ENCODE measurements around the gene BEGAIN. TPM values are rescaled to one million over a fixed set of nuclear protein-coding genes. Genes with fewer than 3 reads are reported as not detected.

The BEGAIN gene
- polyA plus RNA-seq, 2 of the 4 experiments (the other 2 are of a cell fraction), result 1.4 to 3.7 TPM

DNA sequence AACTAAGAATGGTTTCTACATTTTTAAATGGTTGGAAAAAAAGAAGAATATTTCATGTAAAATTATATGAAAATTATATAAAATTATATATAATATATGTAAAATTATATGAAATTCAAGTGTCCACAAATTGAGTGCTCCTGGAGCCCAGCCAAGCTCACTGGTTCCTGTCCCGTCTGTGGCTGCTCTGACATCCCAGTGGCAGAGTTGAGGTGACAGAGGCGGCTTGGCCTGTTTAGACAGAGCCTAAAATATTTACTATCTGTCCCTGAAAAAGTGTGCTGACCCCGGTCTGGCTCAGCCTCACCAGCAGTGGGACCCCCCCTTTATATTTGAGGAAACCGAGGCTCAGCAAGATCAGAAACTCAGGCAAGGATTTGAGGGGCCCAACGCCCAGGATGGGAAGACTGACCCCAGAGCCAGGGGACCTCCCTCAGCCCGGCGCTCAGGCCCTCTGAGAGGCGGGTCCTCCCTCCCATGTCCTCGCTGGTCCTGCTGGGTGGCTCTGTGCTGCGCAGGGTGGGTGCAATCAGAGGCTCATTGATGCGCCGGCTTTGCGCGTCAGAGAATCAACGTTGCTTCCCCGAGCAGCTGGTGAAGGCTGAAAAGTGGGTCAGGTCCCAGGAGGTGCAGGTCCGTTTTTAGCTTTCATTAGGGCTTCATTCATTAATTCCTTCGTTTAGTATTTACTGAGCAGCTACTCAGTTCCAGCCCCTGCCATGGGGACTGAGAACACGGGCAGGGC lies 21.5 kb upstream of the BEGAIN start:
- CTCF ChIA-PET, result no interaction called here
- 63% methylated on average over 18 of the region's 19 CpGs for WGBS (ENCODE audit: missing lambda C conversion rate)

DNA sequence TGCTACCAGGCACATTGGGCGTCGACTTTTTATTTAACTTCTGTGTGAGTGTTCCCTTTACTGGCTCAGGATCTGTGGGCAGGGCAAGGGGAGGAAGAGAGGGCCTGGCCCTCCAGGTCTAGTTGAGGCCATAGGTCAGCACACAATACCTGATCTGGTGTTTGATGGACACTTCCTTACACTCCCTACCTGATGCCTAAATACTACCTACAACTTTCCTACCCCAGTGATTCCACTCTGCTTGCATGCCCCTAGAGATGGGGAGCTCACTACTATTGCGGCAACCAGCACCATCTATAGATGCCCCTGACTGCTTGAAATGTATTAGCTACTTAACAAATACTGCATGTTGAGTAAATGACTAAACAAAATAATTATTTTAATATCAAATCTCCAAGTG lies 20.8 kb upstream of the BEGAIN start:
- POLR2A ChIA-PET, result no interaction called here
- WGBS (ENCODE audit: missing lambda C conversion rate), result 48% methylated on average over 3 of the region's 3 CpGs
- ATAC-seq, result no peak

More for the DNA sequence above, 21.5 kb upstream of the BEGAIN start:
- Histone ChIP-seq H3K27ac (no peak overlapping the region), H3K4me2 (no peak overlapping the region), H3K4me3 (no peak overlapping the region), H3K4me1 (no peaks in the 10 kb centered on the region), H3K9me3 (no peaks in the 10 kb centered on the region)
- DNase-seq (ENCODE audit: low read depth in 1 of 2, low spot score in 1 of 2) (no peak), ATAC-seq (no peak), FAIRE-seq (no peak)
- POLR2A ChIA-PET, result no interaction called here
- no peak for TF ChIP-seq EP300 (IDR thresholded peaks at IDR 0.05)
- no peak for TF ChIP-seq NPAS2 (CRISPR knock-in tag; IDR thresholded peaks at IDR 0.05; ENCODE audit: borderline replicate concordance)
- no peak for TF ChIP-seq ESRRA (IDR thresholded peaks at IDR 0.05; ENCODE audit: borderline replicate concordance, low read length)

More for the DNA sequence above, 20.8 kb upstream of the BEGAIN start:
- Histone ChIP-seq H3K9me3 (no peaks in the 10 kb centered on the region), H3K4me1 (no peaks in the 10 kb centered on the region), H3K27ac (no peak overlapping the region), H3K4me3 (no peak overlapping the region), H3K4me2 (no peak overlapping the region)
- FAIRE-seq, result no peak
- DNase-seq (ENCODE audit: low read depth in 1 of 2, low spot score in 1 of 2), result no peak
- TF ChIP-seq MAZ (IDR thresholded peaks at IDR 0.05; ENCODE audit: borderline replicate concordance, low read depth, low read length) (no peak), EHF (CRISPR knock-in tag; IDR thresholded peaks at IDR 0.05) (no peak), JUN (IDR thresholded peaks at IDR 0.05) (no peak), CBX8 (IDR thresholded peaks at IDR 0.05) (no peak), NR3C1 (IDR thresholded peaks at IDR 0.05) (no peak), RFX5 (IDR thresholded peaks at IDR 0.05) (no peak), KDM5A (IDR thresholded peaks at IDR 0.05) (no peak), JUNB (IDR thresholded peaks at IDR 0.05) (no peak), RNF2 (IDR thresholded peaks at IDR 0.05; ENCODE audit: borderline replicate concordance, low read depth) (no peak), ZC3H11A (IDR thresholded peaks at IDR 0.05) (no peak), NFE2L2 (conservative IDR thresholded peaks at IDR 0.05; ENCODE audit: low read length) (no peak), TFCP2L1 (CRISPR knock-in tag; IDR thresholded peaks at IDR 0.05) (no peak), EP300 (IDR thresholded peaks at IDR 0.05) (no peak)
- TF ChIP-seq, protein P1, sequence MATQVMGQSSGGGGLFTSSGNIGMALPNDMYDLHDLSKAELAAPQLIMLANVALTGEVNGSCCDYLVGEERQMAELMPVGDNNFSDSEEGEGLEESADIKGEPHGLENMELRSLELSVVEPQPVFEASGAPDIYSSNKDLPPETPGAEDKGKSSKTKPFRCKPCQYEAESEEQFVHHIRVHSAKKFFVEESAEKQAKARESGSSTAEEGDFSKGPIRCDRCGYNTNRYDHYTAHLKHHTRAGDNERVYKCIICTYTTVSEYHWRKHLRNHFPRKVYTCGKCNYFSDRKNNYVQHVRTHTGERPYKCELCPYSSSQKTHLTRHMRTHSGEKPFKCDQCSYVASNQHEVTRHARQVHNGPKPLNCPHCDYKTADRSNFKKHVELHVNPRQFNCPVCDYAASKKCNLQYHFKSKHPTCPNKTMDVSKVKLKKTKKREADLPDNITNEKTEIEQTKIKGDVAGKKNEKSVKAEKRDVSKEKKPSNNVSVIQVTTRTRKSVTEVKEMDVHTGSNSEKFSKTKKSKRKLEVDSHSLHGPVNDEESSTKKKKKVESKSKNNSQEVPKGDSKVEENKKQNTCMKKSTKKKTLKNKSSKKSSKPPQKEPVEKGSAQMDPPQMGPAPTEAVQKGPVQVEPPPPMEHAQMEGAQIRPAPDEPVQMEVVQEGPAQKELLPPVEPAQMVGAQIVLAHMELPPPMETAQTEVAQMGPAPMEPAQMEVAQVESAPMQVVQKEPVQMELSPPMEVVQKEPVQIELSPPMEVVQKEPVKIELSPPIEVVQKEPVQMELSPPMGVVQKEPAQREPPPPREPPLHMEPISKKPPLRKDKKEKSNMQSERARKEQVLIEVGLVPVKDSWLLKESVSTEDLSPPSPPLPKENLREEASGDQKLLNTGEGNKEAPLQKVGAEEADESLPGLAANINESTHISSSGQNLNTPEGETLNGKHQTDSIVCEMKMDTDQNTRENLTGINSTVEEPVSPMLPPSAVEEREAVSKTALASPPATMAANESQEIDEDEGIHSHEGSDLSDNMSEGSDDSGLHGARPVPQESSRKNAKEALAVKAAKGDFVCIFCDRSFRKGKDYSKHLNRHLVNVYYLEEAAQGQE (IDR thresholded peaks at IDR 0.05), result no peak
- TF ChIP-seq, protein P2, sequence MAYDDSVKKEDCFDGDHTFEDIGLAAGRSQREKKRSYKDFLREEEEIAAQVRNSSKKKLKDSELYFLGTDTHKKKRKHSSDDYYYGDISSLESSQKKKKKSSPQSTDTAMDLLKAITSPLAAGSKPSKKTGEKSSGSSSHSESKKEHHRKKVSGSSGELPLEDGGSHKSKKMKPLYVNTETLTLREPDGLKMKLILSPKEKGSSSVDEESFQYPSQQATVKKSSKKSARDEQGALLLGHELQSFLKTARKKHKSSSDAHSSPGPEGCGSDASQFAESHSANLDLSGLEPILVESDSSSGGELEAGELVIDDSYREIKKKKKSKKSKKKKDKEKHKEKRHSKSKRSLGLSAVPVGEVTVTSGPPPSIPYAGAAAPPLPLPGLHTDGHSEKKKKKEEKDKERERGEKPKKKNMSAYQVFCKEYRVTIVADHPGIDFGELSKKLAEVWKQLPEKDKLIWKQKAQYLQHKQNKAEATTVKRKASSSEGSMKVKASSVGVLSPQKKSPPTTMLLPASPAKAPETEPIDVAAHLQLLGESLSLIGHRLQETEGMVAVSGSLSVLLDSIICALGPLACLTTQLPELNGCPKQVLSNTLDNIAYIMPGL (CRISPR knock-in tag; IDR thresholded peaks at IDR 0.05; ENCODE audit: borderline replicate concordance), result no peak
- TF ChIP-seq, protein P3, sequence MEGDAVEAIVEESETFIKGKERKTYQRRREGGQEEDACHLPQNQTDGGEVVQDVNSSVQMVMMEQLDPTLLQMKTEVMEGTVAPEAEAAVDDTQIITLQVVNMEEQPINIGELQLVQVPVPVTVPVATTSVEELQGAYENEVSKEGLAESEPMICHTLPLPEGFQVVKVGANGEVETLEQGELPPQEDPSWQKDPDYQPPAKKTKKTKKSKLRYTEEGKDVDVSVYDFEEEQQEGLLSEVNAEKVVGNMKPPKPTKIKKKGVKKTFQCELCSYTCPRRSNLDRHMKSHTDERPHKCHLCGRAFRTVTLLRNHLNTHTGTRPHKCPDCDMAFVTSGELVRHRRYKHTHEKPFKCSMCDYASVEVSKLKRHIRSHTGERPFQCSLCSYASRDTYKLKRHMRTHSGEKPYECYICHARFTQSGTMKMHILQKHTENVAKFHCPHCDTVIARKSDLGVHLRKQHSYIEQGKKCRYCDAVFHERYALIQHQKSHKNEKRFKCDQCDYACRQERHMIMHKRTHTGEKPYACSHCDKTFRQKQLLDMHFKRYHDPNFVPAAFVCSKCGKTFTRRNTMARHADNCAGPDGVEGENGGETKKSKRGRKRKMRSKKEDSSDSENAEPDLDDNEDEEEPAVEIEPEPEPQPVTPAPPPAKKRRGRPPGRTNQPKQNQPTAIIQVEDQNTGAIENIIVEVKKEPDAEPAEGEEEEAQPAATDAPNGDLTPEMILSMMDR (IDR thresholded peaks at IDR 0.05), result no peak
- TF ChIP-seq, protein P4, sequence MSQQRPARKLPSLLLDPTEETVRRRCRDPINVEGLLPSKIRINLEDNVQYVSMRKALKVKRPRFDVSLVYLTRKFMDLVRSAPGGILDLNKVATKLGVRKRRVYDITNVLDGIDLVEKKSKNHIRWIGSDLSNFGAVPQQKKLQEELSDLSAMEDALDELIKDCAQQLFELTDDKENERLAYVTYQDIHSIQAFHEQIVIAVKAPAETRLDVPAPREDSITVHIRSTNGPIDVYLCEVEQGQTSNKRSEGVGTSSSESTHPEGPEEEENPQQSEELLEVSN (IDR thresholded peaks at IDR 0.05; ENCODE audit: borderline replicate concordance, low read depth), result no peak
- TF ChIP-seq, protein P5, sequence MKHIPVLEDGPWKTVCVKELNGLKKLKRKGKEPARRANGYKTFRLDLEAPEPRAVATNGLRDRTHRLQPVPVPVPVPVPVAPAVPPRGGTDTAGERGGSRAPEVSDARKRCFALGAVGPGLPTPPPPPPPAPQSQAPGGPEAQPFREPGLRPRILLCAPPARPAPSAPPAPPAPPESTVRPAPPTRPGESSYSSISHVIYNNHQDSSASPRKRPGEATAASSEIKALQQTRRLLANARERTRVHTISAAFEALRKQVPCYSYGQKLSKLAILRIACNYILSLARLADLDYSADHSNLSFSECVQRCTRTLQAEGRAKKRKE (CRISPR knock-in tag; IDR thresholded peaks at IDR 0.05; ENCODE audit: low read depth), result no peak
- CTCF ChIA-PET, result no interaction called here

All from A549 (cell line).